ENCODE data around the gene WDR6.

The WDR6 gene

GRCh38 chr3:49028673-49029562 is 21.7 kb downstream of the WDR6 start, which contains the start of gene IMPDH2:
Gene IMPDH2, minus strand, starts transcription at chr3:49029398. Its CDS starts 48 bp downstream, at chr3:49029350.
- peak; percentile 95 for DNase-seq (ENCODE audit: low spot score)

- DNase-seq (ENCODE audit: low spot score): no peak
Measured at GRCh38 chr3:49029563-49029884, 22.3 kb downstream of the WDR6 start.

GRCh38 chr3:49030321-49030720 is 23.1 kb downstream of the WDR6 start:
- DNase-seq (ENCODE audit: low spot score): no peak

GRCh38 chr3:49032646-49033304 is 25.6 kb downstream of the WDR6 start:
- DNase-seq (ENCODE audit: low spot score): no peak

- no peak for DNase-seq (ENCODE audit: low spot score)
Measured at GRCh38 chr3:49034650-49035049, 27.5 kb downstream of the WDR6 start.

- no peak for DNase-seq (ENCODE audit: low spot score)
Measured at GRCh38 chr3:49035281-49035680, 28.1 kb downstream of the WDR6 start.

- no peak for DNase-seq (ENCODE audit: low spot score)
Measured at GRCh38 chr3:49053543-49053942, 46.4 kb downstream of the WDR6 start.

GRCh38 chr3:49054344-49054862 is 47.2 kb downstream of the WDR6 start:
- no peak for DNase-seq (ENCODE audit: low spot score)

- DNase-seq (ENCODE audit: low spot score): no peak
Measured at GRCh38 chr3:49057268-49057667, 50.1 kb downstream of the WDR6 start.

- DNase-seq (ENCODE audit: low spot score): no peak
Measured at GRCh38 chr3:49058011-49058410, 50.8 kb downstream of the WDR6 start.
